ENCODE measurements around the gene C4orf50. TPM values are rescaled to one million over a fixed set of nuclear protein-coding genes. Genes with fewer than 3 reads are reported as not detected.

Gene C4orf50
- total and polyA plus RNA-seq, 2 of the 8 experiments (the other 6 are each of a cell fraction or from before 2014, with no cell fraction given): 0.08 to 0.22 TPM

DNA sequence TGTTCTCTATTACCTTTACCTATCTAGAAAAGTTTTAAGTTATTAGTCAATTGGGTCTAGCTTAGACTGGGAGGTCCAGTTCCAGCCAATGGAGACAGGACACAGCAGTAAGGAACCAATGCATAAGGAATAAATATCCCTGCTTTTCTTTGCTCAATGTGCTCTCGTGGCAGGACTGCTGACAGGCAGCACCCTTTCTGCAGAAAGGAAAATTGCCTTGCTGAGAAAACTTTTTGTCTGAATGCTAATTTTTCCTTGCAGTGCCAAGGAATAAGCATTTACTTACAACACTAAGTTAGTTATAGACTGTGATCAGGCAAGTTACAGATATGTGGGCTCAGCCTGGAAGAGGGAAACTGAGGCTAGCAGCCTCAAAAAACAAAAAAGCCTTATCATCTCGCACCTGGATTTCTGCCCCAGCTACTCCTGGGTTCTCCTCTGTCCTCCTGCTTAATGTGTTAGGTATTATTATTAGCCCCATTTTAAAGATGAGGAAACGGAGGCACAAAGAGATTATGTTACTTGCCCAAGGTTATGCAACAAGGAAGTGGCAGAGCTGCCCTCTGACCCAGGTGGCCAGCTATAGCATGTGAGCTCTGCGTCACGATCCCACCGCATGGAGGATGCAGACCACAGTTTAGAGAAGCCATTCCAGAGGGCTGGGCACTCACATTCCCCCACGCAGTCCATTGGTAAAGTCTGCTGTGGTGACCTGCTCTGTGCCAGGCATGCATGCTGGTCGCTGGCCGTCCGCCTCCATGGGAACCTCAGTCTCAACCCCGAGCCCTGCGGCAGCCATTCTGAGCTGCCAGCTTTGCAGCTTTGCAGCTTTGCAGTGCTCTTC is 40.5 kb upstream of the C4orf50 start:
- Histone ChIP-seq H2BK20ac (ENCODE audit: low read length) (no peak overlapping the region), H3K4ac (replicated peaks; ENCODE audit: insufficient read length, low read depth, low read length) (no peak overlapping the region), H4K20me1 (replicated peaks in 1 of 2; ENCODE audit: control insufficient read depth in 1 of 2, insufficient read depth in 2 of 2, low read length in 2 of 2) (no peaks in the 10 kb centered on the region), H4K91ac (replicated peaks; ENCODE audit: insufficient read length, low read length) (peak overlapping the region; percentile 11), H4K8ac (ENCODE audit: extremely low read depth, insufficient read depth, low read length) (no peak overlapping the region), H3K79me1 (ENCODE audit: low read depth, low read length) (no peaks in the 10 kb centered on the region), H3K14ac (ENCODE audit: insufficient read length) (no peak overlapping the region), H2AK5ac (ENCODE audit: low read depth, low read length) (no peak overlapping the region), H3K4me3 (ENCODE audit: extremely low read depth in 1 of 4, insufficient read depth in 2 of 4, low read depth in 3 of 4, low read length in 4 of 4) (no peak overlapping the region), H3K9me3 (ENCODE audit: insufficient read depth in 2 of 2, low read depth in 1 of 2, low read length in 1 of 2) (no peaks in the 10 kb centered on the region), H3K27ac (ENCODE audit: low read depth, low read length) (no peak overlapping the region), H2BK5ac (ENCODE audit: low read depth, low read length) (no peak overlapping the region), H2BK15ac (ENCODE audit: low read length) (no peak overlapping the region), H3K23ac (ENCODE audit: insufficient read length) (no peak overlapping the region), H2BK120ac (replicated peaks; ENCODE audit: low read depth, low read length) (no peak overlapping the region), H3K18ac (ENCODE audit: extremely low read depth, low read length) (no peak overlapping the region), H3K23me2 (ENCODE audit: low read depth, low read length) (no peaks in the 10 kb centered on the region), H3K79me2 (ENCODE audit: control insufficient read depth in 1 of 2, insufficient read depth in 2 of 2, low read length in 2 of 2) (no peaks in the 10 kb centered on the region), H2BK12ac (ENCODE audit: low read depth, low read length) (no peak overlapping the region), H3K27me3 (replicated peaks in 1 of 4; ENCODE audit: control insufficient read depth in 3 of 4, extremely low read depth in 1 of 4, insufficient read depth in 3 of 4, low read length in 3 of 4) (no peaks in the 10 kb centered on the region; a peak in 2 of 7 replicates), H3K4me2 (ENCODE audit: insufficient read depth in 1 of 2, low read depth in 2 of 2, low read length in 2 of 2) (no peak overlapping the region), H4K5ac (ENCODE audit: insufficient read length, low read depth, low read length) (no peak overlapping the region), H2AFZ (ENCODE audit: low read length) (no peak overlapping the region), H3K4me1 (replicated peaks in 1 of 4; ENCODE audit: control insufficient read depth in 3 of 4, insufficient read depth in 4 of 4, low read length in 3 of 4) (no peaks in the 10 kb centered on the region), H3K9ac (replicated peaks in 1 of 4; ENCODE audit: extremely low read depth in 1 of 4, low read depth in 3 of 4, low read length in 3 of 4) (no peak overlapping the region), H3K36me3 (ENCODE audit: control insufficient read depth in 2 of 4, insufficient read depth in 4 of 4, low read length in 3 of 4) (no peaks in the 10 kb centered on the region), H3K56ac (replicated peaks; ENCODE audit: insufficient read length, low read depth, low read length) (no peak overlapping the region)
- FAIRE-seq (no peak), DNase-seq (ENCODE audit: low read depth in 1 of 2, low spot score in 2 of 2) (no peak)
- POLR2A ChIA-PET (ENCODE audit: partially characterized antibody): no interaction called here
- CTCF ChIA-PET (ENCODE audit: partially characterized antibody): interaction anchor here (0.7 to 4.5 kb wide), 9 partner anchors 12 to 488 kb away, joined by 3 to 17 read pairs (median 3); no protein-coding TSS in a partner anchor
- WGBS, 2 experiments (ENCODE audit: extremely low coverage in 1 of 2, insufficient coverage in 1 of 2, insufficient read length in 1 of 2, insufficient replicate concordance in 2 of 2, low coverage in 1 of 2, low lambda C conversion rate in 2 of 2, missing lambda C conversion rate in 1 of 2): 93% methylated on average over 12 of the region's 12 CpGs; no CpG with 5 or more reads in 1 of the 2 experiments
- TF ChIP-seq, protein P1, sequence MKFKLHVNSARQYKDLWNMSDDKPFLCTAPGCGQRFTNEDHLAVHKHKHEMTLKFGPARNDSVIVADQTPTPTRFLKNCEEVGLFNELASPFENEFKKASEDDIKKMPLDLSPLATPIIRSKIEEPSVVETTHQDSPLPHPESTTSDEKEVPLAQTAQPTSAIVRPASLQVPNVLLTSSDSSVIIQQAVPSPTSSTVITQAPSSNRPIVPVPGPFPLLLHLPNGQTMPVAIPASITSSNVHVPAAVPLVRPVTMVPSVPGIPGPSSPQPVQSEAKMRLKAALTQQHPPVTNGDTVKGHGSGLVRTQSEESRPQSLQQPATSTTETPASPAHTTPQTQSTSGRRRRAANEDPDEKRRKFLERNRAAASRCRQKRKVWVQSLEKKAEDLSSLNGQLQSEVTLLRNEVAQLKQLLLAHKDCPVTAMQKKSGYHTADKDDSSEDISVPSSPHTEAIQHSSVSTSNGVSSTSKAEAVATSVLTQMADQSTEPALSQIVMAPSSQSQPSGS (IDR thresholded peaks at IDR 0.05; ENCODE audit: low read length): no peak
- no peak for TF ChIP-seq GTF2F1 (IDR thresholded peaks at IDR 0.05; ENCODE audit: borderline replicate concordance, low read depth, low read length)
- no peak for TF ChIP-seq POLR2AphosphoS5 (IDR thresholded peaks at IDR 0.05; ENCODE audit: low read depth, low read length)
- TF ChIP-seq, protein P2, sequence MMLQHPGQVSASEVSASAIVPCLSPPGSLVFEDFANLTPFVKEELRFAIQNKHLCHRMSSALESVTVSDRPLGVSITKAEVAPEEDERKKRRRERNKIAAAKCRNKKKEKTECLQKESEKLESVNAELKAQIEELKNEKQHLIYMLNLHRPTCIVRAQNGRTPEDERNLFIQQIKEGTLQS (IDR thresholded peaks at IDR 0.05; ENCODE audit: insufficient read depth, low read depth, low read length): no peak
- no peak for TF ChIP-seq KDM4A (IDR thresholded peaks at IDR 0.05; ENCODE audit: low read depth, low read length, severe bottlenecking)
- TF ChIP-seq, protein P3, sequence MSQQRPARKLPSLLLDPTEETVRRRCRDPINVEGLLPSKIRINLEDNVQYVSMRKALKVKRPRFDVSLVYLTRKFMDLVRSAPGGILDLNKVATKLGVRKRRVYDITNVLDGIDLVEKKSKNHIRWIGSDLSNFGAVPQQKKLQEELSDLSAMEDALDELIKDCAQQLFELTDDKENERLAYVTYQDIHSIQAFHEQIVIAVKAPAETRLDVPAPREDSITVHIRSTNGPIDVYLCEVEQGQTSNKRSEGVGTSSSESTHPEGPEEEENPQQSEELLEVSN (IDR thresholded peaks at IDR 0.05): no peak
- TF ChIP-seq TBP (IDR thresholded peaks at IDR 0.05; ENCODE audit: low read depth, low read length): no peak
- TF ChIP-seq NRF1 (IDR thresholded peaks at IDR 0.05; ENCODE audit: low read depth, low read length): no peak

Data from H1 (cell line).